DOHH2 (cell line): ENCODE results near the gene MRTFA.

Experiments
- H3F3A ChIP-seq: fragments of 200-600 bp; sonication (generic), shearing (Covaris generic); 2 replicates; pipeline ENCODE4 v1.6.0; 2016; ENCODE audit warnings: antibody characterized with exemption, mild to moderate bottlenecking; ENCODE audit not compliant: control insufficient read depth, insufficient read depth
- H3K27ac ChIP-seq: fragments of 200-600 bp; sonication (generic); 2 replicates; pipeline ENCODE4 v1.5.1; 2014; ENCODE audit warnings: low read depth, mild to moderate bottlenecking, low read length, moderate library complexity
- H3K27me3 ChIP-seq: fragments of 200-600 bp; sonication (generic); 2 replicates; pipeline ENCODE4 v1.6.1; 2014; ENCODE audit warnings: mild to moderate bottlenecking, low read length, mixed read lengths; ENCODE audit not compliant: control insufficient read depth
- H3K36me3 ChIP-seq: fragments of 200-600 bp; sonication (generic); 2 replicates; pipeline ENCODE4 v1.6.1; 2014; ENCODE audit warnings: mild to moderate bottlenecking, low read length, moderate library complexity, mixed read lengths; ENCODE audit not compliant: control insufficient read depth
- H3K4me1 ChIP-seq: fragments of 200-600 bp; sonication (generic); 2 replicates; pipeline ENCODE4 v1.6.1; 2014; ENCODE audit warnings: mild to moderate bottlenecking, low read length, mixed read lengths; ENCODE audit not compliant: control insufficient read depth
- H3K4me2 ChIP-seq: fragments of 200-600 bp; sonication (generic); 2 replicates; pipeline ENCODE4 v1.6.0; 2014; ENCODE audit warnings: mild to moderate bottlenecking, low read length, moderate library complexity
- H3K4me3 ChIP-seq: fragments of 200-600 bp; sonication (generic); 2 replicates; pipeline ENCODE4 v1.5.1; 2014; ENCODE audit warnings: mild to moderate bottlenecking, low read length, mixed read lengths
- H3K79me2 ChIP-seq: fragments of 200-600 bp; sonication (generic); 2 replicates; pipeline ENCODE4 v1.6.1; 2014; ENCODE audit warnings: mild to moderate bottlenecking, low read length, mixed read lengths; ENCODE audit not compliant: control insufficient read depth
- H3K9me2 ChIP-seq: fragments of 200-600 bp; sonication (generic); replicated peaks from 2 replicates; pipeline ENCODE4 v1.6.1; 2014; ENCODE audit warnings: mild to moderate bottlenecking, low read length, mixed read lengths; ENCODE audit not compliant: control insufficient read depth
- H3K9me3 ChIP-seq: fragments of 200-600 bp; sonication (generic); 2 replicates; pipeline ENCODE4 v1.6.1; 2014; ENCODE audit warnings: antibody characterized with exemption, low read length, mixed read lengths; ENCODE audit not compliant: control insufficient read depth, insufficient read depth
- H4K20me1 ChIP-seq: fragments of 200-600 bp; sonication (generic); 2 replicates; pipeline ENCODE4 v1.6.0; 2014; ENCODE audit warnings: low read depth, mild to moderate bottlenecking, antibody characterized with exemption, low read length, moderate library complexity; ENCODE audit not compliant: control insufficient read depth, insufficient read depth
- CTCF ChIP-seq: fragments of 200-600 bp; sonication (generic); IDR thresholded peaks from one replicate; pipeline ENCODE4 v1.5.1; 2014; ENCODE audit warnings: antibody characterized with exemption, mild to moderate bottlenecking, low read depth, low read length; ENCODE audit not compliant: poor library complexity, severe bottlenecking
- EZH2phosphoT487 ChIP-seq: fragments of 200-600 bp; sonication (generic); IDR thresholded peaks from 2 replicates; pipeline ENCODE4 v1.6.1; 2017; ENCODE audit warnings: borderline replicate concordance, mild to moderate bottlenecking, antibody characterized with exemption, low read length, moderate library complexity, mixed read lengths

Gene MRTFA

GRCh38 chr22:40468616-40469015 lies 167.9 kb downstream of the MRTFA start:
- no peaks in the 10 kb centered on the region for H3K9me3 ChIP-seq
- H3K79me2 ChIP-seq: peaks cover 9% of the 10 kb centered on the region
- H3F3A ChIP-seq: peaks cover 7% of the 10 kb centered on the region
- no peak overlapping the region for H3K4me2 ChIP-seq
- H3K27ac ChIP-seq: no peak overlapping the region
- no peaks in the 10 kb centered on the region for H4K20me1 ChIP-seq
- no peak overlapping the region for H3K4me3 ChIP-seq
- TF ChIP-seq CTCF (no peak), EZH2phosphoT487 (no peak)
- H3K4me1 ChIP-seq: peaks cover 10% of the 10 kb centered on the region
- H3K27me3 ChIP-seq: no peaks in the 10 kb centered on the region
- no peaks in the 10 kb centered on the region for H3K36me3 ChIP-seq
- H3K9me2 ChIP-seq: no peaks in the 10 kb centered on the region

- Histone ChIP-seq H3K4me1 (peaks cover 18% of the 10 kb centered on the region), H3K36me3 (peaks cover 12% of the 10 kb centered on the region), H4K20me1 (no peaks in the 10 kb centered on the region), H3K9me2 (no peaks in the 10 kb centered on the region), H3K4me3 (no peak overlapping the region), H3K9me3 (no peaks in the 10 kb centered on the region), H3K27me3 (no peaks in the 10 kb centered on the region), H3K4me2 (no peak overlapping the region), H3K79me2 (peaks cover 25% of the 10 kb centered on the region), H3F3A (peaks cover 7% of the 10 kb centered on the region; the same call in 1 of the 2 replicates), H3K27ac (no peak overlapping the region)
- TF ChIP-seq CTCF: no peak
These were observed 169.5 kb downstream of the MRTFA start for GRCh38 chr22:40466976-40467375.

GRCh38 chr22:40463683-40464082 lies 172.8 kb downstream of the MRTFA start:
- H3K4me3 ChIP-seq: peak overlapping the region; percentile 86

More at GRCh38 chr22:40463683-40464082, 172.8 kb downstream of the MRTFA start:
- no peaks in the 10 kb centered on the region for H3K9me3 ChIP-seq
- no peak for TF ChIP-seq CTCF
- TF ChIP-seq EZH2phosphoT487: no peak
- peaks cover 7% of the 10 kb centered on the region for H3F3A ChIP-seq
- H3K79me2 ChIP-seq: peaks cover 57% of the 10 kb centered on the region
- no peaks in the 10 kb centered on the region for H4K20me1 ChIP-seq
- no peaks in the 10 kb centered on the region for H3K9me2 ChIP-seq
- peaks cover 33% of the 10 kb centered on the region for H3K4me1 ChIP-seq
- H3K27me3 ChIP-seq: no peaks in the 10 kb centered on the region
- H3K27ac ChIP-seq: peak overlapping the region; percentile 87
- peaks cover 29% of the 10 kb centered on the region for H3K36me3 ChIP-seq
- H3K4me2 ChIP-seq: peak overlapping the region; percentile 95
